GM23338 (cell line): ENCODE measurements around the gene HHATL. TPM values are rescaled to one million over a fixed set of nuclear protein-coding genes. Genes with fewer than 3 reads are reported as not detected.

Experiments used
- ATAC-seq: fragments of 200-7000 bp; cut with Tn5 transposase; 3 replicates; pipeline ENCODE4 v1.9.1; 2020
- DNase-seq: peaks from one replicate; pipeline ENCODE4 v3.0.0-alpha.2; 2015; ENCODE audit warnings: low spot score
- H2AFZ ChIP-seq: fragments of 200-600 bp; sonication (generic); 2 replicates; pipeline ENCODE4 v1.8.0; 2016; ENCODE audit warnings: antibody characterized with exemption, mild to moderate bottlenecking, moderate library complexity
- H3F3A ChIP-seq: fragments of 200-600 bp; sonication (generic); replicated peaks from 2 replicates; pipeline ENCODE4 v1.8.0; 2017; ENCODE audit warnings: antibody characterized with exemption, mixed run types, low read depth
- H3K27ac ChIP-seq: fragments of 200-600 bp; sonication (generic); 2 replicates; pipeline ENCODE4 v1.6.1; 2016; ENCODE audit warnings: low read depth
- H3K27me3 ChIP-seq: fragments of 200-600 bp; sonication (generic); 2 replicates; pipeline ENCODE4 v1.8.0; 2016; ENCODE audit warnings: mild to moderate bottlenecking, mixed run types, moderate library complexity; ENCODE audit not compliant: insufficient read depth
- H3K36me3 ChIP-seq: fragments of 200-600 bp; sonication (generic); 2 replicates; pipeline ENCODE4 v1.8.0; 2016; ENCODE audit warnings: mild to moderate bottlenecking; ENCODE audit not compliant: insufficient read depth
- H3K4me1 ChIP-seq: fragments of 200-600 bp; sonication (generic); 2 replicates; pipeline ENCODE4 v1.8.0; 2016; ENCODE audit warnings: mild to moderate bottlenecking, moderate library complexity; ENCODE audit not compliant: insufficient read depth
- H3K4me2 ChIP-seq: fragments of 200-600 bp; sonication (generic); 2 replicates; pipeline ENCODE4 v1.7.1; 2017; ENCODE audit warnings: mixed run types
- H3K4me3 ChIP-seq: fragments of 200-600 bp; sonication (generic); 2 replicates; pipeline ENCODE4 v1.6.1; 2016; ENCODE audit warnings: mixed run types
- H3K79me2 ChIP-seq: fragments of 200-600 bp; sonication (generic); replicated peaks from 2 replicates; pipeline ENCODE4 v1.8.0; 2017; ENCODE audit warnings: mild to moderate bottlenecking; ENCODE audit not compliant: insufficient read depth
- H3K9me2 ChIP-seq: fragments of 200-600 bp; sonication (generic); 2 replicates; pipeline ENCODE4 v1.8.0; 2017; ENCODE audit not compliant: insufficient read depth
- H4K20me1 ChIP-seq: fragments of 200-600 bp; sonication (generic); replicated peaks from 2 replicates; pipeline ENCODE4 v1.8.0; 2017; ENCODE audit warnings: mild to moderate bottlenecking; ENCODE audit not compliant: insufficient read depth
- H3K27ac Mint-ChIP-seq: 2 replicates; pipeline ENCODE4 v1.8.0; 2020; ENCODE audit warnings: inconsistent platforms, mild to moderate bottlenecking, moderate library complexity, mixed read lengths
- H3K27me3 Mint-ChIP-seq: 3 replicates; pipeline ENCODE4 v1.8.0; 2022; ENCODE audit warnings: low read depth, mild to moderate bottlenecking, moderate library complexity, mixed read lengths, inconsistent platforms; ENCODE audit not compliant: insufficient read depth, poor library complexity
- H3K36me3 Mint-ChIP-seq: 3 replicates; pipeline ENCODE4 v1.8.0; 2021; ENCODE audit warnings: low read depth, mild to moderate bottlenecking, inconsistent platforms, moderate library complexity, mixed read lengths
- H3K4me1 Mint-ChIP-seq: 3 replicates; pipeline ENCODE4 v1.8.0; 2020; ENCODE audit warnings: mild to moderate bottlenecking, inconsistent platforms, mixed read lengths
- H3K4me3 Mint-ChIP-seq: 3 replicates; pipeline ENCODE4 v1.8.0; 2021; ENCODE audit warnings: moderate library complexity, mild to moderate bottlenecking, inconsistent platforms, mixed read lengths
- H3K9me3 Mint-ChIP-seq: 3 replicates; pipeline ENCODE4 v1.8.0; 2020; ENCODE audit warnings: moderate library complexity, mild to moderate bottlenecking, inconsistent platforms, mixed read lengths
- CREB1 ChIP-seq: fragments of 250-450 bp; sonication (Bioruptor Pico); IDR thresholded peaks from 2 replicates; pipeline ENCODE4 v1.5.0; 2020; ENCODE audit warnings: low read depth, mild to moderate bottlenecking, moderate library complexity
- EZH2 ChIP-seq: fragments of 200-600 bp; sonication (generic); IDR thresholded peaks from one replicate; pipeline ENCODE4 v1.8.0; 2017; ENCODE audit warnings: antibody characterized with exemption, mild to moderate bottlenecking, low read depth; ENCODE audit not compliant: unreplicated experiment
- EZH2phosphoT487 ChIP-seq: fragments of 200-600 bp; sonication (generic); IDR thresholded peaks from one replicate; pipeline ENCODE4 v1.8.1; 2018; ENCODE audit warnings: antibody characterized with exemption; ENCODE audit not compliant: unreplicated experiment
- JUNB ChIP-seq: IDR thresholded peaks from one replicate; pipeline ENCODE4 v1.6.1; 2016; ENCODE audit warnings: antibody characterized with exemption; ENCODE audit not compliant: unreplicated experiment
- NANOG ChIP-seq: IDR thresholded peaks from 2 replicates; pipeline ENCODE4 v1.6.1; 2016; ENCODE audit warnings: antibody characterized with exemption, borderline replicate concordance
- POLR2AphosphoS5 ChIP-seq: IDR thresholded peaks from 2 replicates; pipeline ENCODE4 v1.6.1; 2016; ENCODE audit warnings: antibody characterized with exemption, low read depth
- STAT1 ChIP-seq: IDR thresholded peaks from one replicate; pipeline ENCODE4 v1.6.1; 2016; ENCODE audit warnings: antibody characterized with exemption; ENCODE audit not compliant: unreplicated experiment
- ZNF114 ChIP-seq: fragments of 250-450 bp; sonication (Bioruptor Pico); IDR thresholded peaks from 2 replicates; pipeline ENCODE4 v1.5.0; 2020; ENCODE audit warnings: mild to moderate bottlenecking, moderate library complexity
- ZNF331 ChIP-seq: fragments of 250-450 bp; sonication (Bioruptor Pico); IDR thresholded peaks from 2 replicates; pipeline ENCODE4 v1.5.0; 2020; ENCODE audit warnings: low read depth, mild to moderate bottlenecking, moderate library complexity
- polyA plus RNA-seq: library from polyadenylated mRNA; unstranded; fragments of >200 nt; fragmentation: Nextera tagmentation; extraction: Ambion mirVana; gene quantifications from 2 replicates; pipeline ENCODE4 v1.2.1, GENCODE V29; 2016
- total RNA-seq: library from RNA; depleted of rRNA; stranded (reverse); fragments of >200 nt; shearing (Covaris generic); gene quantifications from 2 replicates; pipeline ENCODE4 v1.2.3, GENCODE V29; 2014
- TF ChIP-seq, protein P1 (sequence below): fragments of 250-450 bp; sonication (Bioruptor Pico); IDR thresholded peaks from 2 replicates; pipeline ENCODE4 v1.5.0; 2020; ENCODE audit warnings: mild to moderate bottlenecking, moderate library complexity
- TF ChIP-seq, protein P2 (sequence below): IDR thresholded peaks from 2 replicates; pipeline ENCODE4 v1.6.1; 2016; ENCODE audit warnings: antibody characterized with exemption
- TF ChIP-seq, protein P3 (sequence below): IDR thresholded peaks from one replicate; pipeline ENCODE4 v1.6.1; 2018; ENCODE audit warnings: antibody characterized with exemption; ENCODE audit not compliant: unreplicated experiment
- TF ChIP-seq, protein P4 (sequence below), 2 experiments: fragments of 200-600 bp in 1 of 2; sonication (generic) in 1 of 2; conservative IDR thresholded peaks; 2 replicates each; pipeline versions ENCODE4 v1.5.1 to v1.6.1; 2016 to 2017; ENCODE audit warnings: antibody characterized with exemption in 2 of 2, low read depth in 2 of 2, mild to moderate bottlenecking in 2 of 2, moderate library complexity in 1 of 2

The HHATL gene
- total and polyA plus RNA-seq, 2 experiments from 2014 or later = not detected

DNA sequence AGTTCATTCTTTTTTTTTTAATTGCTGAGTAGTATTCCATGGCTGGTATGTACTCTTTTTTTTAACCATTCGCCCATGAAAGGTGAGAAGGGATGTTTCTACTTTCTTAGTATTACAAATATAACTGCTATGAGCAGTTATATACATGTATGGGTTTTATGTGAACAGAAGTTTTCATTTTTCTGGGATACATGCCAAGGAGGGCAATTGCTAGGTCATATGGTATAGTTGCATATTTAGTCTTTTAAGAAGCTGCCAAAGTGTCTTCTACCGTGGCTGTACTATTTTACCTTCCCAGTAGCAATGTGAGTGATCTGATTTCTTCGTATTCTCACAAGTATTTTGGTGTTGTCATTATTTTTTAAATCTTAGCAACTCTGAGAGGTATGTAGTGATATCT is 28.5 kb downstream of the HHATL start:
- Histone ChIP-seq H3K27ac (no peak overlapping the region), H3K36me3 (no peaks in the 10 kb centered on the region), H3K9me2 (0 out of 2 replicates have a peak, but pooled peaks cover 9% of the 10 kb centered on the region), H4K20me1 (no peaks in the 10 kb centered on the region), H3K4me3 (no peak overlapping the region), H3K4me1 (no peaks in the 10 kb centered on the region), H3F3A (no peaks in the 10 kb centered on the region), H3K27me3 (no peaks in the 10 kb centered on the region), H2AFZ (no peak overlapping the region), H3K4me2 (no peak overlapping the region), H3K79me2 (no peaks in the 10 kb centered on the region)
- peaks cover 12% of the 10 kb centered on the region; the same call in 1 of the 3 replicates for H3K9me3 Mint-ChIP-seq
- no peak for DNase-seq
- no peaks in the 10 kb centered on the region for H3K27me3 Mint-ChIP-seq
- ATAC-seq = no peak
- TF ChIP-seq ZNF331 (no peak), EZH2phosphoT487 (no peak), POLR2AphosphoS5 (no peak), NANOG (no peak), STAT1 (no peak), ZNF114 (CRISPR knock-in tag) (no peak), JUNB (no peak), EZH2 (no peak), CREB1 (CRISPR knock-in tag) (no peak)
- TF ChIP-seq, protein P1, sequence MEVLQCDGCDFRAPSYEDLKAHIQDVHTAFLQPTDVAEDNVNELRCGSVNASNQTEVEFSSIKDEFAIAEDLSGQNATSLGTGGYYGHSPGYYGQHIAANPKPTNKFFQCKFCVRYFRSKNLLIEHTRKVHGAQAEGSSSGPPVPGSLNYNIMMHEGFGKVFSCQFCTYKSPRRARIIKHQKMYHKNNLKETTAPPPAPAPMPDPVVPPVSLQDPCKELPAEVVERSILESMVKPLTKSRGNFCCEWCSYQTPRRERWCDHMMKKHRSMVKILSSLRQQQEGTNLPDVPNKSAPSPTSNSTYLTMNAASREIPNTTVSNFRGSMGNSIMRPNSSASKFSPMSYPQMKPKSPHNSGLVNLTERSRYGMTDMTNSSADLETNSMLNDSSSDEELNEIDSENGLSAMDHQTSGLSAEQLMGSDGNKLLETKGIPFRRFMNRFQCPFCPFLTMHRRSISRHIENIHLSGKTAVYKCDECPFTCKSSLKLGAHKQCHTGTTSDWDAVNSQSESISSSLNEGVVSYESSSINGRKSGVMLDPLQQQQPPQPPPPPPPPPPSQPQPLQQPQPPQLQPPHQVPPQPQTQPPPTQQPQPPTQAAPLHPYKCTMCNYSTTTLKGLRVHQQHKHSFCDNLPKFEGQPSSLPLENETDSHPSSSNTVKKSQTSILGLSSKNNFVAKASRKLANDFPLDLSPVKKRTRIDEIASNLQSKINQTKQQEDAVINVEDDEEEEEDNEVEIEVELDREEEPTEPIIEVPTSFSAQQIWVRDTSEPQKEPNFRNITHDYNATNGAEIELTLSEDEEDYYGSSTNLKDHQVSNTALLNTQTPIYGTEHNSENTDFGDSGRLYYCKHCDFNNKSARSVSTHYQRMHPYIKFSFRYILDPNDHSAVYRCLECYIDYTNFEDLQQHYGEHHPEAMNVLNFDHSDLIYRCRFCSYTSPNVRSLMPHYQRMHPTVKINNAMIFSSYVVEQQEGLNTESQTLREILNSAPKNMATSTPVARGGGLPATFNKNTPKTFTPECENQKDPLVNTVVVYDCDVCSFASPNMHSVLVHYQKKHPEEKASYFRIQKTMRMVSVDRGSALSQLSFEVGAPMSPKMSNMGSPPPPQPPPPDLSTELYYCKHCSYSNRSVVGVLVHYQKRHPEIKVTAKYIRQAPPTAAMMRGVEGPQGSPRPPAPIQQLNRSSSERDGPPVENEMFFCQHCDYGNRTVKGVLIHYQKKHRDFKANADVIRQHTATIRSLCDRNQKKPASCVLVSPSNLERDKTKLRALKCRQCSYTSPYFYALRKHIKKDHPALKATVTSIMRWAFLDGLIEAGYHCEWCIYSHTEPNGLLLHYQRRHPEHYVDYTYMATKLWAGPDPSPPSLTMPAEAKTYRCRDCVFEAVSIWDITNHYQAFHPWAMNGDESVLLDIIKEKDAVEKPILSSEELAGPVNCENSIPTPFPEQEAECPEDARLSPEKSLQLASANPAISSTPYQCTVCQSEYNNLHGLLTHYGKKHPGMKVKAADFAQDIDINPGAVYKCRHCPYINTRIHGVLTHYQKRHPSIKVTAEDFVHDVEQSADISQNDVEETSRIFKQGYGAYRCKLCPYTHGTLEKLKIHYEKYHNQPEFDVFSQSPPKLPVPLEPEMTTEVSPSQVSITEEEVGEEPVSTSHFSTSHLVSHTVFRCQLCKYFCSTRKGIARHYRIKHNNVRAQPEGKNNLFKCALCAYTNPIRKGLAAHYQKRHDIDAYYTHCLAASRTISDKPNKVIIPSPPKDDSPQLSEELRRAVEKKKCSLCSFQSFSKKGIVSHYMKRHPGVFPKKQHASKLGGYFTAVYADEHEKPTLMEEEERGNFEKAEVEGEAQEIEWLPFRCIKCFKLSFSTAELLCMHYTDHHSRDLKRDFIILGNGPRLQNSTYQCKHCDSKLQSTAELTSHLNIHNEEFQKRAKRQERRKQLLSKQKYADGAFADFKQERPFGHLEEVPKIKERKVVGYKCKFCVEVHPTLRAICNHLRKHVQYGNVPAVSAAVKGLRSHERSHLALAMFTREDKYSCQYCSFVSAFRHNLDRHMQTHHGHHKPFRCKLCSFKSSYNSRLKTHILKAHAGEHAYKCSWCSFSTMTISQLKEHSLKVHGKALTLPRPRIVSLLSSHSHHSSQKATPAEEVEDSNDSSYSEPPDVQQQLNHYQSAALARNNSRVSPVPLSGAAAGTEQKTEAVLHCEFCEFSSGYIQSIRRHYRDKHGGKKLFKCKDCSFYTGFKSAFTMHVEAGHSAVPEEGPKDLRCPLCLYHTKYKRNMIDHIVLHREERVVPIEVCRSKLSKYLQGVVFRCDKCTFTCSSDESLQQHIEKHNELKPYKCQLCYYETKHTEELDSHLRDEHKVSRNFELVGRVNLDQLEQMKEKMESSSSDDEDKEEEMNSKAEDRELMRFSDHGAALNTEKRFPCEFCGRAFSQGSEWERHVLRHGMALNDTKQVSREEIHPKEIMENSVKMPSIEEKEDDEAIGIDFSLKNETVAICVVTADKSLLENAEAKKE (CRISPR knock-in tag) = no peak
- TF ChIP-seq, protein P2, sequence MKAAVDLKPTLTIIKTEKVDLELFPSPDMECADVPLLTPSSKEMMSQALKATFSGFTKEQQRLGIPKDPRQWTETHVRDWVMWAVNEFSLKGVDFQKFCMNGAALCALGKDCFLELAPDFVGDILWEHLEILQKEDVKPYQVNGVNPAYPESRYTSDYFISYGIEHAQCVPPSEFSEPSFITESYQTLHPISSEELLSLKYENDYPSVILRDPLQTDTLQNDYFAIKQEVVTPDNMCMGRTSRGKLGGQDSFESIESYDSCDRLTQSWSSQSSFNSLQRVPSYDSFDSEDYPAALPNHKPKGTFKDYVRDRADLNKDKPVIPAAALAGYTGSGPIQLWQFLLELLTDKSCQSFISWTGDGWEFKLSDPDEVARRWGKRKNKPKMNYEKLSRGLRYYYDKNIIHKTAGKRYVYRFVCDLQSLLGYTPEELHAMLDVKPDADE = no peak
- TF ChIP-seq, protein P3, sequence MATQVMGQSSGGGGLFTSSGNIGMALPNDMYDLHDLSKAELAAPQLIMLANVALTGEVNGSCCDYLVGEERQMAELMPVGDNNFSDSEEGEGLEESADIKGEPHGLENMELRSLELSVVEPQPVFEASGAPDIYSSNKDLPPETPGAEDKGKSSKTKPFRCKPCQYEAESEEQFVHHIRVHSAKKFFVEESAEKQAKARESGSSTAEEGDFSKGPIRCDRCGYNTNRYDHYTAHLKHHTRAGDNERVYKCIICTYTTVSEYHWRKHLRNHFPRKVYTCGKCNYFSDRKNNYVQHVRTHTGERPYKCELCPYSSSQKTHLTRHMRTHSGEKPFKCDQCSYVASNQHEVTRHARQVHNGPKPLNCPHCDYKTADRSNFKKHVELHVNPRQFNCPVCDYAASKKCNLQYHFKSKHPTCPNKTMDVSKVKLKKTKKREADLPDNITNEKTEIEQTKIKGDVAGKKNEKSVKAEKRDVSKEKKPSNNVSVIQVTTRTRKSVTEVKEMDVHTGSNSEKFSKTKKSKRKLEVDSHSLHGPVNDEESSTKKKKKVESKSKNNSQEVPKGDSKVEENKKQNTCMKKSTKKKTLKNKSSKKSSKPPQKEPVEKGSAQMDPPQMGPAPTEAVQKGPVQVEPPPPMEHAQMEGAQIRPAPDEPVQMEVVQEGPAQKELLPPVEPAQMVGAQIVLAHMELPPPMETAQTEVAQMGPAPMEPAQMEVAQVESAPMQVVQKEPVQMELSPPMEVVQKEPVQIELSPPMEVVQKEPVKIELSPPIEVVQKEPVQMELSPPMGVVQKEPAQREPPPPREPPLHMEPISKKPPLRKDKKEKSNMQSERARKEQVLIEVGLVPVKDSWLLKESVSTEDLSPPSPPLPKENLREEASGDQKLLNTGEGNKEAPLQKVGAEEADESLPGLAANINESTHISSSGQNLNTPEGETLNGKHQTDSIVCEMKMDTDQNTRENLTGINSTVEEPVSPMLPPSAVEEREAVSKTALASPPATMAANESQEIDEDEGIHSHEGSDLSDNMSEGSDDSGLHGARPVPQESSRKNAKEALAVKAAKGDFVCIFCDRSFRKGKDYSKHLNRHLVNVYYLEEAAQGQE = no peak
- TF ChIP-seq, protein P4, sequence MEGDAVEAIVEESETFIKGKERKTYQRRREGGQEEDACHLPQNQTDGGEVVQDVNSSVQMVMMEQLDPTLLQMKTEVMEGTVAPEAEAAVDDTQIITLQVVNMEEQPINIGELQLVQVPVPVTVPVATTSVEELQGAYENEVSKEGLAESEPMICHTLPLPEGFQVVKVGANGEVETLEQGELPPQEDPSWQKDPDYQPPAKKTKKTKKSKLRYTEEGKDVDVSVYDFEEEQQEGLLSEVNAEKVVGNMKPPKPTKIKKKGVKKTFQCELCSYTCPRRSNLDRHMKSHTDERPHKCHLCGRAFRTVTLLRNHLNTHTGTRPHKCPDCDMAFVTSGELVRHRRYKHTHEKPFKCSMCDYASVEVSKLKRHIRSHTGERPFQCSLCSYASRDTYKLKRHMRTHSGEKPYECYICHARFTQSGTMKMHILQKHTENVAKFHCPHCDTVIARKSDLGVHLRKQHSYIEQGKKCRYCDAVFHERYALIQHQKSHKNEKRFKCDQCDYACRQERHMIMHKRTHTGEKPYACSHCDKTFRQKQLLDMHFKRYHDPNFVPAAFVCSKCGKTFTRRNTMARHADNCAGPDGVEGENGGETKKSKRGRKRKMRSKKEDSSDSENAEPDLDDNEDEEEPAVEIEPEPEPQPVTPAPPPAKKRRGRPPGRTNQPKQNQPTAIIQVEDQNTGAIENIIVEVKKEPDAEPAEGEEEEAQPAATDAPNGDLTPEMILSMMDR (conservative IDR thresholded peaks at IDR 0.05; ENCODE audit: low read depth in 2 of 2) = no peak
- H3K36me3 Mint-ChIP-seq = no peaks in the 10 kb centered on the region
- no peak overlapping the region for H3K27ac Mint-ChIP-seq
- H3K4me3 Mint-ChIP-seq = no peak overlapping the region
- peaks cover 2% of the 10 kb centered on the region; the same call in 2 of the 3 replicates for H3K4me1 Mint-ChIP-seq
